Activated naive CD8-positive, alpha-beta T cell treated with anti-CD3 and anti-CD28 coated beads for 36 hours (primary cell): ENCODE results near the gene FMN1. TPM values are rescaled to one million over a fixed set of nuclear protein-coding genes. Genes with fewer than 3 reads are reported as not detected.

Experiments used
- DNase-seq: peaks from one replicate; pipeline ENCODE4 v3.0.0; 2021
- H3K27ac Mint-ChIP-seq: one replicate; pipeline ENCODE4 v1.8.0; 2022; ENCODE audit warnings: mild to moderate bottlenecking, moderate library complexity, mixed read lengths
- H3K27me3 Mint-ChIP-seq: one replicate; pipeline ENCODE4 v1.8.0; 2022; ENCODE audit warnings: mild to moderate bottlenecking, mixed read lengths
- H3K36me3 Mint-ChIP-seq: one replicate; pipeline ENCODE4 v1.8.0; 2021; ENCODE audit warnings: mild to moderate bottlenecking, mixed read lengths
- H3K4me1 Mint-ChIP-seq: one replicate; pipeline ENCODE4 v1.8.0; 2021; ENCODE audit warnings: mixed read lengths
- H3K4me3 Mint-ChIP-seq: one replicate; pipeline ENCODE4 v1.8.0; 2022; ENCODE audit warnings: mild to moderate bottlenecking, moderate library complexity, mixed read lengths
- H3K9me3 Mint-ChIP-seq: one replicate; pipeline ENCODE4 v1.8.0; 2022; ENCODE audit warnings: mixed read lengths
- total RNA-seq, 2 experiments: library from RNA; stranded (reverse); gene quantifications; one replicate each; pipeline ENCODE4 v1.2.3, GENCODE V29; 2021

FMN1 gene
- total RNA-seq, 2 experiments from 2014 or later = 0.14 to 0.31 TPM

DNA sequence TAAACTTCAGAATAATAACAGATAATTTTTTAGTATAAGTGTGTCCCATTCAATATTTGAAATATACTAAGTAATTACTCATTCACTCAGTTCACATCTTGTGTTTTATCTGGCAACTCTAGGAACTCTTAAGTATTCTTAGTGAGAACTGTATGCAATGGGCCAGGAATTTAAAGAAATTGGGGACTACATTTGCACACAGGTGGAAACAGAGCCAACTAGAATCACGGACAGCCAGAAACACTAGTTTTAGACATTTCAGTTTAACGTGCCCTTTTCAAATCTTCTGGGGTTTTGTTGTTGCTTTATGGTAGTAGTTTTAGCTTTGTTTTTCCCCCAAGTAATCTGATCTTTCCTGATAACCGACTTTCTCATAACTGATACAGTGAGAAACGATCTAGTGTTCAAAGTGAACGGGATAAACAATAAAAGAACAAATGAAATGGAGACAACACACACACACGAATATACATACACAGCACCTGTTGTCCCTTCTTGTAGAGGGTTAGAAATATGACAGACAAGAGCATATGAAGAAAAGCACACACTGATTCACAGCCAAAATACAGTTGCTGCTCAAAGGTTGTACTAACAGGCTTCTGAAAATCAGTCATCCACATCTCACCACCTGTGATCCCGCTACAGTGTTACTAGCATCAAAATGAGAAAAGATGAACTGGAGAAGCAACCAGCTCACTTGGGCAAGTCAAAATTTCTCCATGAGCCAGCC is 167.0 kb downstream of the FMN1 start:
- no peak overlapping the region for H3K27ac Mint-ChIP-seq
- no peaks in the 10 kb centered on the region for H3K36me3 Mint-ChIP-seq

DNA sequence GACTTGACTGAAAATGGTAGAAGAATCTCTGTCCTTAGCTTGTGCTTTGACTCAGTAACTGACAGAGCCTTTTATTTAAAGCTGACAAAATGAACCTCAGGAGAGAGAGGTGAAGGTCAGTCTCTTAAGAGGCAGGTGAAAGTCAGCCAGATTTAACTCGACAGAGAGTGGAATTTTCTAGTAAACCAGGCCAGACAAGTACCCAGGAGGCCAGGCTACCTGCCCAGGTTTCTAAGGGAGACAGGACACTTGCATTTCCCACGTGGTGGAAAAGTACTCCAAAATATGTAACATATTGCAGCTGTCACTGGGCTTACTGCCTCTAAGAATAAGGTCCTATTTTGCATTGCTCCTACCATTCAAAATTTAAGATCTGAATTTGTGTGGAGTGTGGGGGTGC is 167.9 kb downstream of the FMN1 start:
- no peak overlapping the region for H3K27ac Mint-ChIP-seq
- peaks cover 4% of the 10 kb centered on the region for H3K27me3 Mint-ChIP-seq
- H3K4me3 Mint-ChIP-seq = no peak overlapping the region
- no peaks in the 10 kb centered on the region for H3K4me1 Mint-ChIP-seq
- no peak for DNase-seq
- no peaks in the 10 kb centered on the region for H3K36me3 Mint-ChIP-seq
- H3K9me3 Mint-ChIP-seq = no peaks in the 10 kb centered on the region

More for the DNA sequence above, 167.0 kb downstream of the FMN1 start:
- Mint-ChIP-seq H3K27me3 (peaks cover 4% of the 10 kb centered on the region), H3K9me3 (no peaks in the 10 kb centered on the region), H3K4me3 (no peak overlapping the region), H3K4me1 (no peaks in the 10 kb centered on the region)
- no peak for DNase-seq

GRCh38 chr15:33022629-33023028 is 171.9 kb downstream of the FMN1 start:
- DNase-seq = no peak
- H3K9me3 Mint-ChIP-seq = no peaks in the 10 kb centered on the region
- H3K4me3 Mint-ChIP-seq = no peak overlapping the region
- no peaks in the 10 kb centered on the region for H3K36me3 Mint-ChIP-seq
- no peak overlapping the region for H3K27ac Mint-ChIP-seq
- no peaks in the 10 kb centered on the region for H3K4me1 Mint-ChIP-seq
- H3K27me3 Mint-ChIP-seq = no peaks in the 10 kb centered on the region

DNA sequence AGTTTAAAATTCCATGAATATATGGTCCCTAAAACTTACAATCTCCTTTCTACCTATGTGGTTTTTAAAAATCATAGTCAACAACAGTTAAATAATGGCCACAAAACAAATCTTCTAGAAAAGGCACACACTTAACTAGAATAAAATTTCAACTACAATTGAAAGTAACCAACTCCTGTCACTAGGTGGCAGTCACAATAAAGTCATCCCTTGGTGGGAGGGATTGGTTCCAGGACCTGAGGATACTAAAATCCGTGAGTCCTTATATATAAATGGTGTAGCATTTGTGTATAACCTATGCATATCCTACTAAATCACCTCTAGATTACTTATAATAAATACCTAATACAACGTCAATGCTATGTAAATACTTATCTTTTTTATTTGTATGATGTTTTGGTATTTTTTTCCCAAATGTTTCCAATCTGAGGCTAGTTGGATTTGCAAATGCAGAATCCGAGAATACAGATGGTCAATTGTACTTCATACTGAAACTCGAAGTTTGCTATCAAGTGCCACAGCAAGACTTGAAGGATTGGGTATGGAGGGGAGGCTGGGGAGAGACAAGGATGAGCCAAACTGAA is 172.6 kb downstream of the FMN1 start:
- Mint-ChIP-seq H3K27me3 (no peaks in the 10 kb centered on the region), H3K4me3 (no peak overlapping the region), H3K27ac (no peak overlapping the region), H3K4me1 (no peaks in the 10 kb centered on the region), H3K9me3 (no peaks in the 10 kb centered on the region), H3K36me3 (no peaks in the 10 kb centered on the region)
- no peak for DNase-seq

- Mint-ChIP-seq H3K9me3 (no peaks in the 10 kb centered on the region), H3K27ac (no peak overlapping the region), H3K36me3 (no peaks in the 10 kb centered on the region), H3K4me3 (no peak overlapping the region), H3K27me3 (no peaks in the 10 kb centered on the region), H3K4me1 (no peaks in the 10 kb centered on the region)
- DNase-seq = no peak
Observed at GRCh38 chr15:33019354-33019981, 175.0 kb downstream of the FMN1 start.

DNA sequence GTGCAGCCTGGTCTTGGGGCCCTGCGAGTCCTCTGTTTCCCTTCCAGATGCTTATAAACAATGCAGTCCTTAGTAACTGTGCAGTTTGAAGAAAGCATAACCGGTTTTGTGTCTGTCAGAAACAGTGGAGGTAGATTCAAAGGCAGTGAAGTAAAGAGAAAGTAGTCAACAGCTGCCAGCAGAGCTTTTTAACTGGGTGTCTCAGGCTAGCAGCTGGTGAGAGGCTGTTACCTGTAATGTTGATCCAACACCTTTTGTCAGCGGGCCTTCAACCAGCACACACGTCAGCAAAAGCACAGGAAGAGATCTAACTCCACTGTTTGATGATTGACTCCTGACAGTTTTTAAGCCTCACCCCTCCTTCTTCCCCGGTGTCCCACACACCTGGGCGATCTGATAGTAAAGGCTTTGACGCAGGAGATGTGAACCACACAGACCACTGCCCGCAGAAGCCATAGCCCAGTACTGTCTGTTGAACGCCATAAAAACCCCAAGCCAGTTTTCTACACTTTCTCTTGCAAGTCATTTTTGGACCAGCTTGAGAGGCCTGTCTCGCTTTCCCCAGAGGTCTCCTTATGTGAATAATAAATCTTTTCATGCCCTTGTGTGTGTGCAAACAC is 178.0 kb downstream of the FMN1 start:
- no peak overlapping the region for H3K27ac Mint-ChIP-seq
- H3K27me3 Mint-ChIP-seq = peaks cover 4% of the 10 kb centered on the region
- H3K9me3 Mint-ChIP-seq = no peaks in the 10 kb centered on the region
- no peaks in the 10 kb centered on the region for H3K36me3 Mint-ChIP-seq
- no peak for DNase-seq
- no peak overlapping the region for H3K4me3 Mint-ChIP-seq
- H3K4me1 Mint-ChIP-seq = no peaks in the 10 kb centered on the region

- DNase-seq = no peak
- H3K9me3 Mint-ChIP-seq = no peaks in the 10 kb centered on the region
- no peaks in the 10 kb centered on the region for H3K36me3 Mint-ChIP-seq
- H3K27ac Mint-ChIP-seq = no peak overlapping the region
- peaks cover 8% of the 10 kb centered on the region for H3K27me3 Mint-ChIP-seq
- H3K4me1 Mint-ChIP-seq = no peaks in the 10 kb centered on the region
- H3K4me3 Mint-ChIP-seq = no peak overlapping the region
Observed at GRCh38 chr15:33014586-33014985, 179.9 kb downstream of the FMN1 start.

DNA sequence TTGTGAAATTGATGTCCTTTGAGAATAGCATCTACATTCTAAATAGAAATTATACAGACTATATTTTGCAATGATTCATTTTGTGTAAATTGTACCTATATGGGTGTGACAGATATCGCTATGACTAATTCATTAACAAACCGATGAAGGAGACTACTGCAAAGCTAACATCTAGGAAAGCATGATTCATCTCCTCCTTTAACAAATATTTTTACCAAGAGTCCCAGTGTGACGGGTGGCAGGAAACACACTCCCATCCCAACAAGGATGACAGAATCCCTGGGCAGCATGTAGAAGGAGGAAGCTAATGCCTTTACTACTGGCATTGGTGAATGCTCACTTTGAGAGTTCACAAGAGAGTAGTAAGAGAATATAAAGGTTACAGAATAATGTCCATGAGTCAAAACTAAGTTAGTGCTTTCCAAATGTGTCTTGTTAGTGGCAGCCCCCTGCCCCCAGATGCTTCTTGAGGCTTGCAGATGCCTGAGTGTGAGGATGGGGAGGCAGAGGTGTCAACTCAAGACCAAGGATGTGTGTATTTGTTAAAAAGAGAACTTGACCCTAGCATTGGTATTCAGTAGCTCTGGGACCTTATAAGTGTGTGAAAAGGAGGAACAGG is 180.6 kb downstream of the FMN1 start:
- H3K27ac Mint-ChIP-seq = no peak overlapping the region
- no peak overlapping the region for H3K4me3 Mint-ChIP-seq
- H3K9me3 Mint-ChIP-seq = no peaks in the 10 kb centered on the region
- DNase-seq = no peak
- H3K36me3 Mint-ChIP-seq = no peaks in the 10 kb centered on the region
- no peaks in the 10 kb centered on the region for H3K4me1 Mint-ChIP-seq
- H3K27me3 Mint-ChIP-seq = peaks cover 10% of the 10 kb centered on the region

DNA sequence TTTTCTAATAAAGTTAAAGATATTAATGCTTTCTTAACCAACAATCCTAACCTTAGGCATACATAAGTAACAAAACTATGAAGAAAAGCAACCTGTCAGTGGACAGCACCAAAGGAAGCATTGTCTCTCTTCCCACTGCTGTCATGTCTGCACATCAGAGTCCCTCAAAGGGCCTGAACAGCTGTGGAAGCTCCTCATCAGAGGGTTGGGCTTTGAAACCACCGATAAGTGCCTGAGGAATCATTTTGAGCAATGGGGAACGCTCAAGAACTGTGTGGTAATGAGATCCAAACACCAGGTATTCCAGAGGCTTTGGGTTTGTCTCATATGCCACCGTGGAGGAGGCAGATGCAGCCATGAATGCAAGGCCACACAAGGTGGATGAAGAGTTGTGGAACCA is 182.5 kb downstream of the FMN1 start:
- Mint-ChIP-seq H3K36me3 (no peaks in the 10 kb centered on the region), H3K4me3 (no peak overlapping the region), H3K4me1 (no peaks in the 10 kb centered on the region), H3K27ac (no peak overlapping the region), H3K27me3 (peaks cover 14% of the 10 kb centered on the region), H3K9me3 (no peaks in the 10 kb centered on the region)
- no peak for DNase-seq

GRCh38 chr15:33009603-33010002 is 184.9 kb downstream of the FMN1 start:
- Mint-ChIP-seq H3K4me3 (no peak overlapping the region), H3K36me3 (no peaks in the 10 kb centered on the region), H3K27ac (no peak overlapping the region), H3K4me1 (no peaks in the 10 kb centered on the region), H3K27me3 (peaks cover 23% of the 10 kb centered on the region), H3K9me3 (no peaks in the 10 kb centered on the region)
- DNase-seq = no peak

DNA sequence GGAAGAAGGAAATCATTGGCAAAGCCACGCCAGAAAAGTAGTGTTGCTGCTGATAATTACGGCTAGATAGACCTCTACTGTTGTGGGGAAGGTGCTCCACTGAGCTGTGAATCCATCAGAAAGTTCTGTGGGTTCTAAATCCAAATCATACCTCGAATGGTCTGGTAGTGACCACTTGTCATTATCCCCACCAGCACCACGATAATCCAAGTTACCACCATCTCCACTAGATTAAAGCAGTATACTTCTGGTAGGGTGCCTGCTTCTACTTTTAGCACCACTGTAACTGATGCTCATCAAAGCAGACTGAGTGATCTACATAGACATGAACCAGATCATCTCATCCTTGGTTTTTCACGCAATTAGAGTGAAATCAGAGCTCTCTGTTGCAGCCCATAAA is 185.5 kb downstream of the FMN1 start:
- Mint-ChIP-seq H3K36me3 (no peaks in the 10 kb centered on the region), H3K9me3 (no peaks in the 10 kb centered on the region)
- DNase-seq = no peak

DNA sequence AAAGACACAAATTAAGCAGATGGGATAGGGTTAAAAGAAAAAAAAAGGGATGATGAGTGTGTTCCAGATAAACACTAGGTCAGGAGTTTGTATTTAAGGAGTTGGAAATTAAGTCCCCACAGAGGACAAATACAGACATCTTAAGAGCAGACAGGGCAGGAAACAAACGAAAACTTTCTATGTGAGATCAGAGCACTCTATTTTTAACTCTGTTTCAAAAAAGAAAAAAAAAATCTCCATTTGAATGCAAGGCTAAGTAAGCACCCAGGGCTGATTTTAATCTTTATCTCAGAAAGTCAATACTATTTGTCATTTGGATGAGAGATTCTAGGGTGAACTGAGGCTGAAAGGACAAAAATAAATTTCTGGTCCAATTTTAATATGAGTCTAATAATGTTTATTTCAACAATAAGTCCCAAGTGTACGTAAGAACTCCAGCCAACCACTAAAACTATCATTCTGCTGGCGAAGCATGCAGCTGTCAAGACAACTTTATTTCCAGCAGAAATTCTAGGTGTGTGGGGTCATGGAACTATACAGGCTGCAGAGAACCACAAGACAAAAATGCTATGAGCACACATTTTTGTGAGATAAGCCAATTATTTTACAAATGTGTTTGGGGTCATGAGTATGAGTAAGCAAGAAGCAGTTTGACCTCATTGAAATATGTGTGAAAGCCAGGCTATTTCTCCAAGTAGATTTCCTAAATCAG is 186.1 kb downstream of the FMN1 start:
- Mint-ChIP-seq H3K27me3 (peaks cover 23% of the 10 kb centered on the region), H3K27ac (no peak overlapping the region), H3K36me3 (no peaks in the 10 kb centered on the region), H3K9me3 (no peaks in the 10 kb centered on the region), H3K4me1 (no peaks in the 10 kb centered on the region), H3K4me3 (no peak overlapping the region)
- DNase-seq = no peak

More for the DNA sequence above, 185.5 kb downstream of the FMN1 start:
- H3K4me1 Mint-ChIP-seq = no peaks in the 10 kb centered on the region
- H3K27me3 Mint-ChIP-seq = peaks cover 23% of the 10 kb centered on the region
- H3K4me3 Mint-ChIP-seq = no peak overlapping the region
- no peak overlapping the region for H3K27ac Mint-ChIP-seq

GRCh38 chr15:33007303-33007855 is 187.1 kb downstream of the FMN1 start:
- Mint-ChIP-seq H3K27me3 (peaks cover 23% of the 10 kb centered on the region), H3K27ac (no peak overlapping the region), H3K9me3 (no peaks in the 10 kb centered on the region), H3K4me1 (no peaks in the 10 kb centered on the region), H3K4me3 (no peak overlapping the region), H3K36me3 (no peaks in the 10 kb centered on the region)
- DNase-seq = no peak

GRCh38 chr15:33005582-33005981 is 188.9 kb downstream of the FMN1 start:
- no peaks in the 10 kb centered on the region for H3K9me3 Mint-ChIP-seq
- H3K27me3 Mint-ChIP-seq = peaks cover 28% of the 10 kb centered on the region
- no peak overlapping the region for H3K27ac Mint-ChIP-seq
- no peak for DNase-seq
- no peaks in the 10 kb centered on the region for H3K36me3 Mint-ChIP-seq
- H3K4me1 Mint-ChIP-seq = no peaks in the 10 kb centered on the region
- no peak overlapping the region for H3K4me3 Mint-ChIP-seq
